ENCODE measurements around the gene LY6G5C.

GRCh38 chr6:31725502-31726350 is 44.9 kb upstream of the LY6G5C start:
- TF ChIP-seq CTCF (IDR thresholded peaks at IDR 0.05) (no peak), POLR2A (IDR thresholded peaks at IDR 0.05) (no peak)

Data from thyroid gland (tissue), 4 donors.